Activated T-helper 1 cell treated with anti-CD3 and anti-CD28 coated beads, Interleukin-12 subunit alpha, Interleukin-12 subunit beta, Interleukin-2, Interleukin-4 antibody, amounts not matched to agents 30 ng/mL and 10 ng/mL and 1 ng/mL, durations not matched to agents 14 hours and 24 hours and 36 hours (primary cell): Measurements from ENCODE around the gene GCSAML. TPM values are rescaled to one million over a fixed set of nuclear protein-coding genes. Genes with fewer than 3 reads are reported as not detected.

Source experiments
- DNase-seq: peaks from one replicate; pipeline ENCODE4 v3.0.0; 2021; ENCODE audit warnings: low spot score
- H3K27ac Mint-ChIP-seq: one replicate; pipeline ENCODE4 v1.8.0; 2021; ENCODE audit warnings: mild to moderate bottlenecking, mixed read lengths
- H3K27me3 Mint-ChIP-seq: one replicate; pipeline ENCODE4 v1.8.0; 2022; ENCODE audit warnings: mild to moderate bottlenecking, moderate library complexity, mixed read lengths; ENCODE audit not compliant: insufficient read depth
- H3K36me3 Mint-ChIP-seq: one replicate; pipeline ENCODE4 v1.8.0; 2021; ENCODE audit warnings: low read depth, mixed read lengths
- H3K4me1 Mint-ChIP-seq: one replicate; pipeline ENCODE4 v1.8.0; 2021; ENCODE audit warnings: low read depth, mixed read lengths
- H3K4me3 Mint-ChIP-seq: one replicate; pipeline ENCODE4 v1.8.0; 2021; ENCODE audit warnings: mild to moderate bottlenecking, moderate library complexity, mixed read lengths
- H3K9me3 Mint-ChIP-seq: one replicate; pipeline ENCODE4 v1.8.0; 2021; ENCODE audit warnings: mixed read lengths
- intact Hi-C: fragments of 100-400 bp; cut with micrococcal nuclease; formaldehyde crosslinking; loops from one replicate; pipeline ENCODE4 v1.15.1; 2024
- total RNA-seq: library from RNA; stranded (reverse); gene quantifications from 2 replicates; pipeline ENCODE4 v1.2.3, GENCODE V29; 2022

GCSAML gene
- total RNA-seq, 1 donor from 2014 or later = 0.16 TPM

GRCh38 chr1:247539215-247539614 is 9.7 kb upstream of the GCSAML start:
- H3K36me3 Mint-ChIP-seq = no peaks in the 10 kb centered on the region
- no peak overlapping the region for H3K4me3 Mint-ChIP-seq
- no peak for DNase-seq
- intact Hi-C loops = no loop called here
- H3K4me1 Mint-ChIP-seq = peaks cover 4% of the 10 kb centered on the region
- H3K27ac Mint-ChIP-seq = no peak overlapping the region
- no peaks in the 10 kb centered on the region for H3K9me3 Mint-ChIP-seq
- H3K27me3 Mint-ChIP-seq = peaks cover 2% of the 10 kb centered on the region

- H3K36me3 Mint-ChIP-seq = no peaks in the 10 kb centered on the region
- no peak for DNase-seq
- H3K9me3 Mint-ChIP-seq = no peaks in the 10 kb centered on the region
- H3K4me1 Mint-ChIP-seq = peaks cover 4% of the 10 kb centered on the region
- H3K27me3 Mint-ChIP-seq = peaks cover 2% of the 10 kb centered on the region
- intact Hi-C loops = no loop called here
- H3K27ac Mint-ChIP-seq = no peak overlapping the region
- H3K4me3 Mint-ChIP-seq = no peak overlapping the region
These were observed 8.4 kb upstream of the GCSAML start for GRCh38 chr1:247540581-247540980.

GRCh38 chr1:247542811-247543210 is 6.1 kb upstream of the GCSAML start:
- Mint-ChIP-seq H3K4me3 (no peak overlapping the region), H3K9me3 (no peaks in the 10 kb centered on the region), H3K27ac (no peak overlapping the region), H3K4me1 (peaks cover 4% of the 10 kb centered on the region), H3K36me3 (no peaks in the 10 kb centered on the region), H3K27me3 (peaks cover 2% of the 10 kb centered on the region)
- intact Hi-C loops = no loop called here
- no peak for DNase-seq

GRCh38 chr1:247548092-247548491 is 842 bp upstream of the GCSAML start:
- Mint-ChIP-seq H3K9me3 (no peaks in the 10 kb centered on the region), H3K4me3 (no peak overlapping the region), H3K4me1 (peaks cover 7% of the 10 kb centered on the region), H3K27me3 (peaks cover 3% of the 10 kb centered on the region), H3K27ac (no peak overlapping the region), H3K36me3 (no peaks in the 10 kb centered on the region)
- intact Hi-C loops = no loop called here
- DNase-seq = no peak

GRCh38 chr1:247551721-247552120 is 2.8 kb downstream of the GCSAML start:
- Mint-ChIP-seq H3K9me3 (no peaks in the 10 kb centered on the region), H3K4me3 (no peak overlapping the region), H3K36me3 (no peaks in the 10 kb centered on the region), H3K4me1 (peaks cover 7% of the 10 kb centered on the region), H3K27me3 (peaks cover 5% of the 10 kb centered on the region), H3K27ac (no peak overlapping the region)
- intact Hi-C loops = no loop called here
- DNase-seq = no peak

GRCh38 chr1:247552231-247552630 is 3.3 kb downstream of the GCSAML start:
- Mint-ChIP-seq H3K9me3 (no peaks in the 10 kb centered on the region), H3K4me1 (peaks cover 7% of the 10 kb centered on the region), H3K27ac (no peak overlapping the region), H3K4me3 (no peak overlapping the region), H3K36me3 (no peaks in the 10 kb centered on the region), H3K27me3 (peaks cover 5% of the 10 kb centered on the region)
- no peak for DNase-seq
- intact Hi-C loops = no loop called here

- Mint-ChIP-seq H3K27me3 (peaks cover 2% of the 10 kb centered on the region), H3K27ac (no peak overlapping the region), H3K4me1 (no peaks in the 10 kb centered on the region), H3K9me3 (no peaks in the 10 kb centered on the region), H3K36me3 (no peaks in the 10 kb centered on the region), H3K4me3 (no peak overlapping the region)
- intact Hi-C loops = no loop called here
- no peak for DNase-seq
These were observed 9.2 kb downstream of the GCSAML start for GRCh38 chr1:247557926-247558674.

- DNase-seq = no peak
- H3K9me3 Mint-ChIP-seq = no peaks in the 10 kb centered on the region
- H3K4me1 Mint-ChIP-seq = no peaks in the 10 kb centered on the region
- H3K4me3 Mint-ChIP-seq = no peak overlapping the region
- H3K36me3 Mint-ChIP-seq = no peaks in the 10 kb centered on the region
- intact Hi-C loops = no loop called here
- H3K27me3 Mint-ChIP-seq = no peaks in the 10 kb centered on the region
- no peak overlapping the region for H3K27ac Mint-ChIP-seq
These were observed 12.8 kb downstream of the GCSAML start for GRCh38 chr1:247561711-247562110.

- no peak overlapping the region for H3K4me3 Mint-ChIP-seq
- H3K9me3 Mint-ChIP-seq = no peaks in the 10 kb centered on the region
- no peaks in the 10 kb centered on the region for H3K27me3 Mint-ChIP-seq
- no peaks in the 10 kb centered on the region for H3K36me3 Mint-ChIP-seq
- intact Hi-C loops = no loop called here
- DNase-seq = no peak
- no peak overlapping the region for H3K27ac Mint-ChIP-seq
- no peaks in the 10 kb centered on the region for H3K4me1 Mint-ChIP-seq
These were observed 13.3 kb downstream of the GCSAML start for GRCh38 chr1:247562198-247562597.

- intact Hi-C loops = no loop called here
- H3K27me3 Mint-ChIP-seq = peaks cover 2% of the 10 kb centered on the region
- H3K4me3 Mint-ChIP-seq = no peak overlapping the region
- no peaks in the 10 kb centered on the region for H3K4me1 Mint-ChIP-seq
- no peak overlapping the region for H3K27ac Mint-ChIP-seq
- H3K9me3 Mint-ChIP-seq = peaks cover 13% of the 10 kb centered on the region
- DNase-seq = no peak
- H3K36me3 Mint-ChIP-seq = no peaks in the 10 kb centered on the region
These were observed 25.3 kb downstream of the GCSAML start for GRCh38 chr1:247574236-247574635.

- Mint-ChIP-seq H3K36me3 (no peaks in the 10 kb centered on the region), H3K27me3 (peaks cover 2% of the 10 kb centered on the region), H3K9me3 (peaks cover 13% of the 10 kb centered on the region), H3K4me3 (no peak overlapping the region), H3K4me1 (no peaks in the 10 kb centered on the region), H3K27ac (no peak overlapping the region)
- intact Hi-C loops = loop anchor here (5.0 kb wide), 1 partner anchor 202 kb away; no protein-coding TSS in a partner anchor
- no peak for DNase-seq
These were observed 25.7 kb downstream of the GCSAML start for GRCh38 chr1:247574664-247575063.

GRCh38 chr1:247576514-247576913 is 27.6 kb downstream of the GCSAML start:
- H3K4me1 Mint-ChIP-seq = no peaks in the 10 kb centered on the region
- intact Hi-C loops = loop anchor here (1.0 to 5.0 kb wide), 2 partner anchors 186 to 204 kb away; no protein-coding TSS in a partner anchor
- H3K27ac Mint-ChIP-seq = no peak overlapping the region
- no peak for DNase-seq
- H3K4me3 Mint-ChIP-seq = no peak overlapping the region
- peaks cover 5% of the 10 kb centered on the region for H3K9me3 Mint-ChIP-seq
- peaks cover 2% of the 10 kb centered on the region for H3K27me3 Mint-ChIP-seq
- no peaks in the 10 kb centered on the region for H3K36me3 Mint-ChIP-seq

- H3K9me3 Mint-ChIP-seq = no peaks in the 10 kb centered on the region
- DNase-seq = no peak
- H3K36me3 Mint-ChIP-seq = no peaks in the 10 kb centered on the region
- no peak overlapping the region for H3K27ac Mint-ChIP-seq
- no peaks in the 10 kb centered on the region for H3K4me1 Mint-ChIP-seq
- intact Hi-C loops = loop anchor here (5.0 kb wide), 1 partner anchor 207 kb away; no protein-coding TSS in a partner anchor
- no peak overlapping the region for H3K4me3 Mint-ChIP-seq
- no peaks in the 10 kb centered on the region for H3K27me3 Mint-ChIP-seq
These were observed 30.1 kb downstream of the GCSAML start for GRCh38 chr1:247578946-247579460.
